WTC11 (cell line): ENCODE measurements around the gene DEDD2. TPM values are rescaled to one million over a fixed set of nuclear protein-coding genes. Genes with fewer than 3 reads are reported as not detected.

Experiments
- ATAC-seq: fragments of 200-7000 bp; cut with Tn5 transposase; 2 replicates; pipeline ENCODE4 v1.10.0; 2021; ENCODE audit warnings: mild to moderate bottlenecking, moderate library complexity
- CTCF ChIA-PET: fragments of 300-600 bp; sonication (Branson Sonifier 250); formaldehyde crosslinking; loops from one replicate; lab custom pipeline; 2021; ENCODE audit warnings: antibody characterized with exemption; lab: Charles Lee
- POLR2A ChIA-PET: fragments of 350-600 bp; sonication (Branson Sonifier 250); formaldehyde crosslinking; loops from one replicate; lab custom pipeline; 2021; ENCODE audit warnings: antibody characterized with exemption; lab: Charles Lee
- DNase-seq: peaks from one replicate; pipeline ENCODE4 v3.0.0; 2021; ENCODE audit warnings: low spot score
- H3K27ac Mint-ChIP-seq: 2 replicates; pipeline ENCODE4 v1.8.0; 2021; ENCODE audit warnings: mixed read lengths
- H3K27me3 Mint-ChIP-seq: 2 replicates; pipeline ENCODE4 v1.8.0; 2021; ENCODE audit warnings: low read depth, mild to moderate bottlenecking, moderate library complexity, mixed read lengths
- H3K36me3 Mint-ChIP-seq: 2 replicates; pipeline ENCODE4 v1.8.0; 2021; ENCODE audit warnings: mixed read lengths
- H3K4me1 Mint-ChIP-seq: 2 replicates; pipeline ENCODE4 v1.8.0; 2022; ENCODE audit warnings: mixed read lengths
- H3K4me3 Mint-ChIP-seq: 2 replicates; pipeline ENCODE4 v1.8.0; 2021; ENCODE audit warnings: mild to moderate bottlenecking, moderate library complexity, mixed read lengths
- H3K9me3 Mint-ChIP-seq: 2 replicates; pipeline ENCODE4 v1.8.0; 2021; ENCODE audit warnings: mixed read lengths
- CREB1 ChIP-seq: sonication (generic); formaldehyde crosslinking; IDR thresholded peaks from 2 replicates; pipeline ENCODE4 v1.8.0; 2023; ENCODE audit warnings: mild to moderate bottlenecking, missing genetic modification reagents
- E2F5 ChIP-seq: sonication (generic); formaldehyde crosslinking; IDR thresholded peaks from 2 replicates; pipeline ENCODE4 v1.8.1; 2022; ENCODE audit warnings: mild to moderate bottlenecking, moderate library complexity, missing genetic modification reagents
- ESRRA ChIP-seq: sonication (generic); formaldehyde crosslinking; IDR thresholded peaks from 2 replicates; pipeline ENCODE4 v1.8.1; 2022; ENCODE audit warnings: mild to moderate bottlenecking, missing genetic modification reagents, borderline replicate concordance
- KAT7 ChIP-seq: sonication (generic); formaldehyde crosslinking; IDR thresholded peaks from 2 replicates; pipeline ENCODE4 v1.8.1; 2023; ENCODE audit warnings: missing genetic modification reagents, mild to moderate bottlenecking, borderline replicate concordance
- NR2C2 ChIP-seq: sonication (generic); formaldehyde crosslinking; IDR thresholded peaks from 2 replicates; pipeline ENCODE4 v1.8.0; 2022; ENCODE audit warnings: mild to moderate bottlenecking, missing genetic modification reagents
- OVOL2 ChIP-seq: fragments of 250-450 bp; sonication (Bioruptor Pico); IDR thresholded peaks from 2 replicates; pipeline ENCODE4 v1.9.0; 2021; ENCODE audit warnings: mild to moderate bottlenecking, borderline replicate concordance
- USF1 ChIP-seq: sonication (generic); formaldehyde crosslinking; IDR thresholded peaks from 2 replicates; pipeline ENCODE4 v1.8.0; 2022; ENCODE audit warnings: mild to moderate bottlenecking, missing genetic modification reagents
- ZNF512 ChIP-seq: sonication (generic); formaldehyde crosslinking; IDR thresholded peaks from 2 replicates; pipeline ENCODE4 v1.8.1; 2022; ENCODE audit warnings: missing genetic modification reagents, borderline replicate concordance
- total RNA-seq: library from RNA; stranded (reverse); gene quantifications from 3 replicates; pipeline ENCODE4 v1.2.3, GENCODE V29; 2021
- TF ChIP-seq, protein P1 (sequence below): fragments of 250-450 bp; sonication (Bioruptor Pico); IDR thresholded peaks from 2 replicates; pipeline ENCODE4 v1.8.0; 2021; ENCODE audit warnings: mild to moderate bottlenecking
- TF ChIP-seq, protein P2 (sequence below): fragments of 250-450 bp; sonication (Bioruptor Pico); IDR thresholded peaks from 2 replicates; pipeline ENCODE4 v2.1.2; 2022; ENCODE audit warnings: mild to moderate bottlenecking, moderate library complexity
- TF ChIP-seq, protein P3 (sequence below): sonication (generic); formaldehyde crosslinking; IDR thresholded peaks from 2 replicates; pipeline ENCODE4 v1.8.1; 2022; ENCODE audit warnings: low read depth, mild to moderate bottlenecking, moderate library complexity, missing genetic modification reagents, borderline replicate concordance
- TF ChIP-seq, protein P4 (sequence below): fragments of 250-450 bp; sonication (Bioruptor Pico); IDR thresholded peaks from 2 replicates; pipeline ENCODE4 v1.9.0; 2021; ENCODE audit warnings: mild to moderate bottlenecking

The DEDD2 gene
- total RNA-seq, 1 experiment from 2014 or later = 37.7 TPM

- TF ChIP-seq ZNF512 (CRISPR knock-in tag) = no peak
- no peak for TF ChIP-seq USF1 (CRISPR knock-in tag)
- no peak for TF ChIP-seq NR2C2 (CRISPR knock-in tag)
- no peak for TF ChIP-seq OVOL2 (CRISPR knock-in tag)
- TF ChIP-seq KAT7 (CRISPR knock-in tag) = no peak
- TF ChIP-seq, protein P1, sequence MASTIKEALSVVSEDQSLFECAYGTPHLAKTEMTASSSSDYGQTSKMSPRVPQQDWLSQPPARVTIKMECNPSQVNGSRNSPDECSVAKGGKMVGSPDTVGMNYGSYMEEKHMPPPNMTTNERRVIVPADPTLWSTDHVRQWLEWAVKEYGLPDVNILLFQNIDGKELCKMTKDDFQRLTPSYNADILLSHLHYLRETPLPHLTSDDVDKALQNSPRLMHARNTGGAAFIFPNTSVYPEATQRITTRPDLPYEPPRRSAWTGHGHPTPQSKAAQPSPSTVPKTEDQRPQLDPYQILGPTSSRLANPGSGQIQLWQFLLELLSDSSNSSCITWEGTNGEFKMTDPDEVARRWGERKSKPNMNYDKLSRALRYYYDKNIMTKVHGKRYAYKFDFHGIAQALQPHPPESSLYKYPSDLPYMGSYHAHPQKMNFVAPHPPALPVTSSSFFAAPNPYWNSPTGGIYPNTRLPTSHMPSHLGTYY (CRISPR knock-in tag) = no peak
- TF ChIP-seq, protein P2, sequence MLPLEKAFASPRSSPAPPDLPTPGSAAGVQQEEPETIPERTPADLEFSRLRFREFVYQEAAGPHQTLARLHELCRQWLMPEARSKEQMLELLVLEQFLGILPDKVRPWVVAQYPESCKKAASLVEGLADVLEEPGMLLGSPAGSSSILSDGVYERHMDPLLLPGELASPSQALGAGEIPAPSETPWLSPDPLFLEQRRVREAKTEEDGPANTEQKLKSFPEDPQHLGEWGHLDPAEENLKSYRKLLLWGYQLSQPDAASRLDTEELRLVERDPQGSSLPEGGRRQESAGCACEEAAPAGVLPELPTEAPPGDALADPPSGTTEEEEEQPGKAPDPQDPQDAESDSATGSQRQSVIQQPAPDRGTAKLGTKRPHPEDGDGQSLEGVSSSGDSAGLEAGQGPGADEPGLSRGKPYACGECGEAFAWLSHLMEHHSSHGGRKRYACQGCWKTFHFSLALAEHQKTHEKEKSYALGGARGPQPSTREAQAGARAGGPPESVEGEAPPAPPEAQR (CRISPR knock-in tag) = no peak
- TF ChIP-seq CREB1 (CRISPR knock-in tag) = no peak
- TF ChIP-seq, all 79 proteins: peak for 0
Observed at GRCh38 chr19:42154471-42155323, 62.8 kb downstream of the DEDD2 start (continued).

GRCh38 chr19:42153672-42154433 is 63.6 kb downstream of the DEDD2 start:
- POLR2A ChIA-PET = no interaction called here
- Mint-ChIP-seq H3K36me3 (no peaks in the 10 kb centered on the region), H3K4me1 (peaks cover 48% of the 10 kb centered on the region), H3K4me3 (no peak overlapping the region), H3K27ac (0 out of 2 replicates have a peak overlapping the region, but pooled peaks have one; percentile 3), H3K27me3 (peaks cover 33% of the 10 kb centered on the region), H3K9me3 (no peaks in the 10 kb centered on the region)
- ATAC-seq (no peak), DNase-seq (no peak)
- TF ChIP-seq ESRRA (CRISPR knock-in tag) (no peak), E2F5 (CRISPR knock-in tag) (no peak), NR2C2 (CRISPR knock-in tag) (no peak), USF1 (CRISPR knock-in tag) (no peak)
- TF ChIP-seq, protein P3, sequence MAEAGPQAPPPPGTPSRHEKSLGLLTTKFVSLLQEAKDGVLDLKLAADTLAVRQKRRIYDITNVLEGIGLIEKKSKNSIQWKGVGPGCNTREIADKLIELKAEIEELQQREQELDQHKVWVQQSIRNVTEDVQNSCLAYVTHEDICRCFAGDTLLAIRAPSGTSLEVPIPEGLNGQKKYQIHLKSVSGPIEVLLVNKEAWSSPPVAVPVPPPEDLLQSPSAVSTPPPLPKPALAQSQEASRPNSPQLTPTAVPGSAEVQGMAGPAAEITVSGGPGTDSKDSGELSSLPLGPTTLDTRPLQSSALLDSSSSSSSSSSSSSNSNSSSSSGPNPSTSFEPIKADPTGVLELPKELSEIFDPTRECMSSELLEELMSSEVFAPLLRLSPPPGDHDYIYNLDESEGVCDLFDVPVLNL (CRISPR knock-in tag) = no peak
- TF ChIP-seq, protein P4, sequence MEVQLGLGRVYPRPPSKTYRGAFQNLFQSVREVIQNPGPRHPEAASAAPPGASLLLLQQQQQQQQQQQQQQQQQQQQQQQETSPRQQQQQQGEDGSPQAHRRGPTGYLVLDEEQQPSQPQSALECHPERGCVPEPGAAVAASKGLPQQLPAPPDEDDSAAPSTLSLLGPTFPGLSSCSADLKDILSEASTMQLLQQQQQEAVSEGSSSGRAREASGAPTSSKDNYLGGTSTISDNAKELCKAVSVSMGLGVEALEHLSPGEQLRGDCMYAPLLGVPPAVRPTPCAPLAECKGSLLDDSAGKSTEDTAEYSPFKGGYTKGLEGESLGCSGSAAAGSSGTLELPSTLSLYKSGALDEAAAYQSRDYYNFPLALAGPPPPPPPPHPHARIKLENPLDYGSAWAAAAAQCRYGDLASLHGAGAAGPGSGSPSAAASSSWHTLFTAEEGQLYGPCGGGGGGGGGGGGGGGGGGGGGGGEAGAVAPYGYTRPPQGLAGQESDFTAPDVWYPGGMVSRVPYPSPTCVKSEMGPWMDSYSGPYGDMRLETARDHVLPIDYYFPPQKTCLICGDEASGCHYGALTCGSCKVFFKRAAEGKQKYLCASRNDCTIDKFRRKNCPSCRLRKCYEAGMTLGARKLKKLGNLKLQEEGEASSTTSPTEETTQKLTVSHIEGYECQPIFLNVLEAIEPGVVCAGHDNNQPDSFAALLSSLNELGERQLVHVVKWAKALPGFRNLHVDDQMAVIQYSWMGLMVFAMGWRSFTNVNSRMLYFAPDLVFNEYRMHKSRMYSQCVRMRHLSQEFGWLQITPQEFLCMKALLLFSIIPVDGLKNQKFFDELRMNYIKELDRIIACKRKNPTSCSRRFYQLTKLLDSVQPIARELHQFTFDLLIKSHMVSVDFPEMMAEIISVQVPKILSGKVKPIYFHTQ (CRISPR knock-in tag) = no peak
- CTCF ChIA-PET = interaction anchor here (1.1 kb wide), 1 partner anchor 21 kb away, joined by 3 read pairs; no protein-coding TSS in a partner anchor
